Measurements from ENCODE around the gene MAP2K5. TPM values are rescaled to one million over a fixed set of nuclear protein-coding genes. Genes with fewer than 3 reads are reported as not detected.

The MAP2K5 gene
- total and polyA plus RNA-seq, 9 of the 15 experiments (the other 6 are each of a cell fraction or from before 2014, with no cell fraction given), result 0.41 to 16.5 (median 7.5) TPM

- TF ChIP-seq, protein P1, sequence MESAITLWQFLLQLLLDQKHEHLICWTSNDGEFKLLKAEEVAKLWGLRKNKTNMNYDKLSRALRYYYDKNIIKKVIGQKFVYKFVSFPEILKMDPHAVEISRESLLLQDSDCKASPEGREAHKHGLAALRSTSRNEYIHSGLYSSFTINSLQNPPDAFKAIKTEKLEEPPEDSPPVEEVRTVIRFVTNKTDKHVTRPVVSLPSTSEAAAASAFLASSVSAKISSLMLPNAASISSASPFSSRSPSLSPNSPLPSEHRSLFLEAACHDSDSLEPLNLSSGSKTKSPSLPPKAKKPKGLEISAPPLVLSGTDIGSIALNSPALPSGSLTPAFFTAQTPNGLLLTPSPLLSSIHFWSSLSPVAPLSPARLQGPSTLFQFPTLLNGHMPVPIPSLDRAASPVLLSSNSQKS (CRISPR knock-in tag; IDR thresholded peaks at IDR 0.05), result no peak
- TF ChIP-seq HLTF (IDR thresholded peaks at IDR 0.05) (no peak), SETDB1 (IDR thresholded peaks at IDR 0.05; ENCODE audit: low read length) (no peak), EWSR1 (IDR thresholded peaks at IDR 0.05; ENCODE audit: borderline replicate concordance, low read depth, partially characterized antibody) (no peak), ETV5 (CRISPR knock-in tag; IDR thresholded peaks at IDR 0.05; ENCODE audit: low read depth) (no peak), ZNF140 (CRISPR knock-in tag; IDR thresholded peaks at IDR 0.05) (no peak), GATAD2B (IDR thresholded peaks at IDR 0.05; ENCODE audit: borderline replicate concordance) (no peak), KLF13 (tag; IDR thresholded peaks at IDR 0.05; ENCODE audit: borderline replicate concordance, low read depth) (no peak), XRCC4 (IDR thresholded peaks at IDR 0.05; ENCODE audit: extremely low read depth, insufficient read depth, insufficient read length) (no peak), SNRNP70 (optimal IDR thresholded peaks at IDR 0.05; ENCODE audit: low read depth, low read length) (no peak), ZNF449 (CRISPR knock-in tag; IDR thresholded peaks at IDR 0.05) (no peak), KDM2B (CRISPR knock-in tag; IDR thresholded peaks at IDR 0.05) (no peak), DACH1 (IDR thresholded peaks at IDR 0.05; ENCODE audit: partially characterized antibody) (no peak), ZNF780A (CRISPR knock-in tag; IDR thresholded peaks at IDR 0.05) (no peak), FOXJ3 (CRISPR knock-in tag; IDR thresholded peaks at IDR 0.05) (no peak), NR2C1 (IDR thresholded peaks at IDR 0.05) (no peak), NR2C1 (tag; IDR thresholded peaks at IDR 0.05) (no peak), OTX1 (CRISPR knock-in tag; IDR thresholded peaks at IDR 0.05) (no peak), NUFIP1 (IDR thresholded peaks at IDR 0.05; ENCODE audit: partially characterized antibody) (no peak), KHSRP (IDR thresholded peaks at IDR 0.05) (no peak), BRD4 (IDR thresholded peaks at IDR 0.05) (no peak), ZNF764 (CRISPR knock-in tag; IDR thresholded peaks at IDR 0.05; ENCODE audit: low read depth) (no peak), MYC (IDR thresholded peaks at IDR 0.05; ENCODE audit: low read depth, low read length) (peak; percentile 78), MYC (CRISPR knock-in tag; IDR thresholded peaks at IDR 0.05; ENCODE audit: borderline replicate concordance, low read depth) (0 out of 2 replicates have a peak, but pooled peaks have one; percentile 33), PRMT5 (CRISPR knock-in tag; IDR thresholded peaks at IDR 0.05) (no peak), ZFP30 (CRISPR knock-in tag; IDR thresholded peaks at IDR 0.05; ENCODE audit: borderline replicate concordance) (no peak), GTF2E2 (tag; IDR thresholded peaks at IDR 0.05) (no peak), ZNF316 (IDR thresholded peaks at IDR 0.05) (no peak; the same call in 1 of the 2 replicates)
- TF ChIP-seq, protein P2, sequence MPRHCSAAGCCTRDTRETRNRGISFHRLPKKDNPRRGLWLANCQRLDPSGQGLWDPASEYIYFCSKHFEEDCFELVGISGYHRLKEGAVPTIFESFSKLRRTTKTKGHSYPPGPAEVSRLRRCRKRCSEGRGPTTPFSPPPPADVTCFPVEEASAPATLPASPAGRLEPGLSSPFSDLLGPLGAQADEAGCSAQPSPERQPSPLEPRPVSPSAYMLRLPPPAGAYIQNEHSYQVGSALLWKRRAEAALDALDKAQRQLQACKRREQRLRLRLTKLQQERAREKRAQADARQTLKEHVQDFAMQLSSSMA (CRISPR knock-in tag; IDR thresholded peaks at IDR 0.05), result no peak
- TF ChIP-seq, protein P3, sequence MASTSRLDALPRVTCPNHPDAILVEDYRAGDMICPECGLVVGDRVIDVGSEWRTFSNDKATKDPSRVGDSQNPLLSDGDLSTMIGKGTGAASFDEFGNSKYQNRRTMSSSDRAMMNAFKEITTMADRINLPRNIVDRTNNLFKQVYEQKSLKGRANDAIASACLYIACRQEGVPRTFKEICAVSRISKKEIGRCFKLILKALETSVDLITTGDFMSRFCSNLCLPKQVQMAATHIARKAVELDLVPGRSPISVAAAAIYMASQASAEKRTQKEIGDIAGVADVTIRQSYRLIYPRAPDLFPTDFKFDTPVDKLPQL (IDR thresholded peaks at IDR 0.05; ENCODE audit: extremely low read depth, insufficient read length), result no peak
Observed at GRCh38 chr15:67680641-67681040, 138.1 kb downstream of the MAP2K5 start (continued).
